Fibroblast of skin of right biceps (primary cell): ENCODE data around the gene RASGRF1.
A peak's percentile ranks its signal among the peaks of the same experiment; 100 is the strongest.

Source experiments
- DNase-seq: peaks from one replicate; pipeline ENCODE4 v3.0.0-alpha.2; 2013

The RASGRF1 gene

DNA sequence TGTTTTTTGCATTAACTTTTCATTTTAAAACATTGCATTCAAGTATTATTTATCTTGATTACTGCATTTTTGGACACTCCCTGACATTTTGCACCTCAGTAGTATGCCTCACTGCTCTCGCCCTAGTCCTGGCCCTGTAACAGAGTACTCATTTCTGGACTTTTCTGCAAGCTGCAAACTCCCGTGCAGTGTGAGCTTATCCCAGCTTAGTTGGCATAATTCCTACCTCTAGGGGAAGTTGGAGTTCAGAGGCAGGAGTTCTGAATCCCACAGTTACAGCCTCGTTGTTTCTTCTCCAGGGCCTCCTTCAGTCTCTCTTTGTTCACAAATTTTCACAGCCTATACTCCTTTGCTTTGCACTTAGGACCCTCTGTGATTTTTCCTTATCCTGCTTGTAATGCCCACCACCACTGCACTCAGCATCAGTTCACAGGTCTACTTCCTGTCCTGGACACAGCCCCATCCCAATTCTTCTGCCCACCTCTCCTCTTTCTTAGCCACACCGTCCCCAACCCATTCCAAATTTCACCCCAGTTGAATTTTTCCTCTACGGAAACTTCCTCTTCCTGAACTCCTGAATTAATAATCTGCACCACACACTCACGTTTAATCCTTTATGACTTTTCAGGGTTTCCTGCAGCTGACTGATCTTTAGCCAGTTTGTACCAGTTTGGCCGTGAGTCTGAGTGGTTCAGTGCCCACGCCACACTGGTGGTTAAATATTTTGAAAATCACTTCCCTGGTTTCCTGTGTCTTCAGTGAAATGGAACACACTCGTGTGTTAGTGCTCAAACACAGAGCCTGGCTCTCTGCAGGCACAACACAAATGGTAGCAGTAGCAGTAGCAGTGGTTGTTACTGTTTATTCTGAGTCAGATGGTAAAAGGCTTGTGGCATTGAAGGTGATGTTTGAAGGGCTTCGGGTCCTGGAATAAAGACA lies 139.4 kb downstream of the RASGRF1 start:
- DNase-seq = no peak

- DNase-seq = no peak
These were observed 140.2 kb downstream of the RASGRF1 start for GRCh38 chr15:78950343-78950742.

DNA sequence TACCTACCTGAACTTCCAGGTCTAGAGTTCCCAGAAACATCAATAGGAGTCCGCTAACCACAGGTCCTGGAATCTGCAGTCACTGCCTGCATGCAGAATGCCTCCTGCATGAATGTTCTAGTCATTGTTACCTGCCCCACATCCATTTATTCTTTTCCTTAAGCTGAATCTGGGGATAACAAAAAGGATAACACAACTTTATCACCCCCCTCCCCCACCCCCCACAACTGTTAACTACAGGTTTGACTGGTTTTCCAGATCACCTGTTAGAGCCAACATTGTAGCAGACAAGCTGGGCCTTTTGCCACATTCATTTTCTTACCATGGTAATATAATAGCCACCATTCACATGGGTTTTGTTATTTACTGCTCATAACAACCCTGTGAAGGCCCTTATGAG lies 141.1 kb downstream of the RASGRF1 start:
- DNase-seq = no peak

- DNase-seq = no peak
These were observed 143.1 kb downstream of the RASGRF1 start for GRCh38 chr15:78947506-78947905.

DNA sequence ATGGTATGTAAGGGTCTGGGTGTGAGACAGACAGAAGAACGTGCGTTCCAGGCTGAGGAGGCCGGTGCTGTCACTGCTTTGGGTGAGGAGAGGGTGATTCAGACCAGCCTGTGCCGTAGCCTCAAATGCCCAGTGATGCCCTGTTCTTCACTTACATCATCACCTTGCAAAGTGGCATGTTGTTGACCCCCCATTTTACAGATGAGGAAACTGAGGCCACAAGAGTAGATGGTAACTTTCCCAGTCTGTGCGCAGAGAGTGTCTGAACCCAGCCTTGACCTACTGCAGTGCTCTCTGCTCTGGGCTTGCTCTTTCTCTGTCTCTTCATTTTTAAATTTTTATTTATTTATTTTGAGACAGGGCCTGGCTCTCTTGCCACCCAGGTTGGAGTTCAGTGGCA lies 144.1 kb downstream of the RASGRF1 start:
- no peak for DNase-seq

DNA sequence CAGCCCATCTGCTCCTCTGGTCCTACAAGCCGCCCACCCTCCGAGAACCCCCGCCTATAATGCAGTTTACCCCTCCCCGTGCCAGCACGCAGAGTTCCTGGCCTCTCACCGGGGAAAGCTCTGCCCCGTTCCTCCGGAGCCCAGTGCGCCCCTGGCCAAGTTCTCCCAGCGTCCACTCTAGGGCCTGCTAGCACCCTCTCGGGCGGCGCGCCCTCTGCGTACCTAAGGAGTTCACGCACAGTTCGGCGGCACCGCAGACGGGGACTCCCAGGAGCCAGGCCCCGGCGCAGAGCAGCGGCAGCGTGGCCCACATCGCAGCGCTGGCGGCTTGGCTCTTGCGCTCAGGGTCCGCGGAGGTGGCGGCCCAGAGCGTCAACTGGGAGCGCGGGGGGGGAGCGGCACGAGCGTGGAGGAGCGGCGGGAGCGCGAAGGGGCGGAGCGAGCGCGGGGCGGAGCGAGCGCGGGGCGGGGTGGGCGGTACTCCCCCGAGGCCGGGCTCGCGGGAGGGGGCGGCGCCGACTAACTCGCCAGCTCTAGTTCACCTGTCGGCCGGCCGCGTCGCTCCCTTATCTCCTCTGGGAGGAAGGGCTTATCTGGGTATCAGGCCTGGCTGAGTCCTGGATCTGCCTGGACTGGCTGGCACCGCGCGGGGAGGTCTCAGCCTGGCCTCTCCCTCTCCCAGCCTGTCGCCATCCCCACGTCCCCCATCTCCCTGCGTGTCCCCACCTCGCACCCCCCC lies 145.7 kb downstream of the RASGRF1 start, which contains the start of gene CTSH:
TSS of gene CTSH (minus strand) at position 378 of the 739 bp plus-strand sequence. CDS start at position 313, 65 bp downstream.
- peak; percentile 42 for DNase-seq

GRCh38 chr15:78944202-78944625 lies 146.4 kb downstream of the RASGRF1 start:
- DNase-seq = no peak

DNA sequence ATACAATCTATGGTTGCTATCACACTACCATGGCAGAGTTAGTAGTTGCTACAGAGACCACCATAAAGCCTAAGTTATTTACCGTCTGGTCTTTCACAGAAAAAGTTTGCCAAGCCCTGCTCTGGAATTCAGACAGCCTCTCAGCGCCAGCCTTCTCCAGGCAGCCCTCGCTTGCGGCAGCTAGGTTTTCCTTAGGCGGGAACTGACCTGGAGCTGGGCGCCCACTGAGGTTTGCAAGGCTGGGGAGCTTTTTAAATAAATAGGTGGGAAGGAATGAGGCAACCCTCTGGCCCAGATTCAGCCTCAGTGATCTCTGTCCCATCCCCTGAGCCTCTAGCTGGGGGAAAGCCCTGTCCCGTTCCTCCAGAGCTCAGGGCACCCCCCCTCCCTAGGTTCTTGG lies 146.9 kb downstream of the RASGRF1 start:
- DNase-seq = no peak

DNA sequence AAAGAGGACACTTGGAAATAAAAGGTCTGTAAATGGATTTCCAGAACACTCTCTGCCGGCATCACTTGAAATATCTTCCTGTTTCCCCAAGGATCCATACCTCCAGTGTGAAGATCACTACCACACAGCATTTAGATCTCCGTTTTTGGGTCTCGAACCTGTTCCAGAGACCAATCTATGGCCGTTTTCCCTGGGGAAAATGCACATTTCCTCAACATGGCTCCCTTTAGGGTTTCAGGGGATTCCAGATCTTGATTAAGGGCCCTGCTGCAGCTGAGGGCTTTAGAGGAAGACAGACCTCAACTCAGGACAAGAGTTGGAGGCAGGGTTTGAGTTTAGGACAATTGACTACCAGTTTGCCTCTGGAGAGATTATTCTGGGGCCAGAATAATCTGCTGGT lies 147.8 kb downstream of the RASGRF1 start:
- no peak for DNase-seq

DNA sequence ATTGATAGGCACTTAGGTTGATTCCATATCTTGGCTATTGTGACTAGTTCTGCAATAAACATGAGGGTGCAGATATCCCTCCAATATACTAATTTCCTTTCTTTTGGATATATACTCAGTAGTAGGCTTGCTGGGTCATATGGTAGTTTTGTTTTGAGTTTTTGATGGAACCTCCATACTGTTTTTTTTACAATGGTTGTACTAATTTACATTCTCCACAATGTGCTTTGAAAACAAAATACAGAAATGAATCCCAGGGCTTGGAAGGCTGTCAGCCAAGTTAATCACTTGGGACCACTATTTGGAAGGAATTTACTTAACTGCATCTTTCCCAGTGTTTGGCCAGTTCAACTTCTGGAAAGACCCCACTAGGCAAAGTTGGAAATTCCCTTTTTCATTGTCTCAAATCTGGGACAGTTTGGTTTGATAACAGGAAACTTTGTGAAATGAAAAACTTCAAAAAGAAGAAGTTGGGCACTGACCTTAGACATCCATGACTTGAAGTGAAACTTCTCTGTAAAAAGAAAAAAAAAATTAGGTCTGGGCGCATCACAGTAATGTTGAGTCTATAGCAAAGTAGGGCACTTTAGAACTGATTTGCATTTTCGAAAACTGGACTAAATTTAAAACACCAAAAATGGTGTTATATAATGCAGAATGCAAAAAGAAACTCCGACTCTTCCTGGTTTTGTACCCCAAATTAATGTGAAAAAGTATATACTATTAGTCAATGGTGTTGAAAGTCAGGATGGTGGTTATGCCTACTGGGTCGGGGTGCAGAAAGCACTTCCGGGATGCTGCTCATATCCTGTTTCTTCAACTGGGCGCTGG lies 151.7 kb downstream of the RASGRF1 start:
- no peak for DNase-seq

DNA sequence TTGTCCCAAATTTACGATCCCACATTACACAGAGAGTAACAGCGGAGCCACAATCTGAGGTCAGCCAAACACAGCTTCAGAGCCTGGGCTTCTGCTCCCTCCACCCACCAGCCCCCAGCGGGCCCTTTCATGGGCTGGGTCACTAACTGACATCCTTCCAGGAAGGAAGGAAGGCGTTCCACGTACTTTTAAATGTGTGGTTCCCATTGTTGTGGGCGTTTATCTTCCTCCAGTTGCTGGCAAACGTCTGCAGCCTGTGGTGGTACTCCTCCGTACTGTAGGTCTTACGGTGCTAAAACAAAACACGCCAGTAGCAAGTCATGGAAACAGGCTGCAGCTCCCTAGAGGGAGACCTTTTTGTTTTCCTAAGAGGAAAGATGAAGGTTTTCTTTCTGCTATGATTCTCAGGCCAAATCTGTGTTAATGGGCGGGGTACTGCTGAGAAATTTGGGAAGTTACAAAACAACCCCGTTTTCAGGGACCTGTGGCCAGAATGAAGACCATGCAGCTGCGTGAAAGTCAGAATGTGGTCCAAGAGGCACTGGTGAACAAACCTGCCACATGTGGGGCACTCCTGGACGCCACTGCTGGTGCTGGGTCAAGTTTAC lies 153.3 kb downstream of the RASGRF1 start:
- no peak for DNase-seq

DNA sequence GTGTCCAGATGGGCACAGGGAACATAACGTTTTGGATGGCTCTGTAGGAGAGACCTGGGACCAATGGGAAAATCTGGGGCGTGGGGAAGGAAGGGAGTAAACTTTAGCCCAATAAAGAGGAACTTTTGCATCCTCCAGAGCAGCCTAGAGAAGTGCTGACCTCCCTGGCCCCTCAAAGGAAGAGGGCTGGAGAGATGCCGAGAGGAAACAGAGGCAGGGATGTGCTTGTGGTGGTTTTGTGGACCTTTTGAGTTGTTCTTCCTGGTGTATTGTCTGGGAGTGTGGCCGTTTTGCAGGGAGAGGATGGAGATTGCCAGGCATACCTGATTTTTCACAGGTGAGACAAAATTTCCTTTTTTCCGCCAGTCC lies 155.9 kb downstream of the RASGRF1 start:
- no peak for DNase-seq

GRCh38 chr15:78933823-78934654 lies 156.5 kb downstream of the RASGRF1 start:
- DNase-seq = no peak

DNA sequence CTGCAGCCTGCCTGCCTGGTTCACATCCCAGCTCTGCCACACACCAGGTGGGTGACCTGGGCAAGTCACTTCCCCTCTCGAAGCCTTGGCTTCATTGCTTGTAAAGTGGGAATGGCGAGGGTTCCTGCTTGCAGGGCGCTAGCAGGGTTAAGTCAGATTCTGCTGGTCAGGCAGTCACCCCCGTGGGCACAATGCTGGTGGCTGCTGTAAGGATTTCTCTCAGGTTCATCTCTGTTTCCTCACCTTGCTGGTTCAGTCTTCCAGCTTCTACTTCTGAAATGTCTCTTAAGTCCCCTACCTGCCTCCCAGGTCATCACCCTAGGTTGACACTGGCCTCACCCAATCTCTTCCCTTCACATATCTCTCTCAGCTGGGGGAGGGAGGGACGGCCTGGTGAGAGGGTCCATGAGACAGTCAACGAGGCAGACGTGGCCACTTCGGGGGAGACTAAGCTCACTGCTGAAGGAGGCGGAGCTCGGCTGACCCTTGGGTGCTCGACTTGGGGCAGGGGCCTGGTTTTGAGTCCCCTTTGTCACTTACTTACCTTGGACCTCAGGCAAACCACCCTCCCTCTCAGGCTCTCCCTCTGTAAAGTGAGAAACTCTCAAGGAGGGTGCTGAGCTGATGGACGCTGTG lies 157.3 kb downstream of the RASGRF1 start:
- DNase-seq = no peak

- DNase-seq = no peak
These were observed 158.2 kb downstream of the RASGRF1 start for GRCh38 chr15:78932258-78932808.

- no peak for DNase-seq
These were observed 158.9 kb downstream of the RASGRF1 start for GRCh38 chr15:78931439-78932257.

GRCh38 chr15:78930577-78931388 lies 159.8 kb downstream of the RASGRF1 start:
- peak; percentile 92 for DNase-seq

GRCh38 chr15:78929536-78930264 lies 160.9 kb downstream of the RASGRF1 start:
- no peak for DNase-seq
